Measurements from ENCODE around the gene LGALS3. TPM values are rescaled to one million over a fixed set of nuclear protein-coding genes. Genes with fewer than 3 reads are reported as not detected.
A peak's percentile ranks its signal among the peaks of the same experiment; 100 is the strongest.

LGALS3 gene
- polyA plus RNA-seq, 2 of the 4 experiments (the other 2 are of a cell fraction), result 60.2 to 61.0 TPM

DNA sequence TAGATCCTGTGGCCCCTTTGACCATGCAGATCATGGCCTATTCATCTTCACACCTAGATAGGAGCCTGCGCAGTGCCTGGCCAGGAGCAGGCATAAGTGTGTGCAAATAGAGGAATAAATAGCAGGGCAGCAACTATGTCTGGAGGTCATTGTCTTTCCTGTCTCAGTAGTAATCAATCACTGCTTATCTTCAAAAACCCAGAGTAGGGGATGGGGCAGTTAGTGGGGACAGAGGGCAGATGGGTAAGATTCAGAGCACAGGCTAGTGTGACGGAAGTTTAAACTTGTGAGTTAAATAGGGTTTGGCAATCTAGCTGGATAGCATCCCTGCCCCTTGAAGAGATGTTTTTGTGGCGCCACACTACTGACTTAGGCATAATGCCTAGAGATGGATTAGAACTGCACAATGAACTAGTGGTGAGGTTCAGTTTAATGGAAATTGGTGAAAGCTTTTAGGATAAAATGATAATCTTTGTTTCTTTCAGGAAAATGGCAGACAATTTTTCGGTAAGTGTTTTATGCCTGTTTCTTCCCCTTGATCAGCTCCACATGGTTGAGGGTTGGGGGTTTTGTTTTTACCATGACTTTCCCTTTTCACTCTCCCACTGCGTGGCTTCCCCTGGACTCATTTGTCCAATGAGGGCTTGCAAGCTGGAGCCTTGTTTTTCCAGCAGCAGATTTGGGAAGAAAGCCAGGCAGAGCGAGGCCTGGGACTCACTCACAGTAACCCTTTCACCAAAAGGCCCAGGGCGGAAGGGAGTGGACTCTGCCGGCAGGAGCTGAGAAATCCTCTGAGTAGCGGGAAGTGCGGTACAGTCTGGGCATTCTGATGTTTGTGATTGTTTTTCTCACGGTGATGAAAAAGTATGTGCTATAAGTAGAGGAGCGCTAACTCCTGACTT lies 8.1 kb downstream of the LGALS3 start (continued):
- TF ChIP-seq, protein P1, sequence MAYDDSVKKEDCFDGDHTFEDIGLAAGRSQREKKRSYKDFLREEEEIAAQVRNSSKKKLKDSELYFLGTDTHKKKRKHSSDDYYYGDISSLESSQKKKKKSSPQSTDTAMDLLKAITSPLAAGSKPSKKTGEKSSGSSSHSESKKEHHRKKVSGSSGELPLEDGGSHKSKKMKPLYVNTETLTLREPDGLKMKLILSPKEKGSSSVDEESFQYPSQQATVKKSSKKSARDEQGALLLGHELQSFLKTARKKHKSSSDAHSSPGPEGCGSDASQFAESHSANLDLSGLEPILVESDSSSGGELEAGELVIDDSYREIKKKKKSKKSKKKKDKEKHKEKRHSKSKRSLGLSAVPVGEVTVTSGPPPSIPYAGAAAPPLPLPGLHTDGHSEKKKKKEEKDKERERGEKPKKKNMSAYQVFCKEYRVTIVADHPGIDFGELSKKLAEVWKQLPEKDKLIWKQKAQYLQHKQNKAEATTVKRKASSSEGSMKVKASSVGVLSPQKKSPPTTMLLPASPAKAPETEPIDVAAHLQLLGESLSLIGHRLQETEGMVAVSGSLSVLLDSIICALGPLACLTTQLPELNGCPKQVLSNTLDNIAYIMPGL (CRISPR knock-in tag; IDR thresholded peaks at IDR 0.05; ENCODE audit: borderline replicate concordance), result no peak
- TF ChIP-seq, protein P2, sequence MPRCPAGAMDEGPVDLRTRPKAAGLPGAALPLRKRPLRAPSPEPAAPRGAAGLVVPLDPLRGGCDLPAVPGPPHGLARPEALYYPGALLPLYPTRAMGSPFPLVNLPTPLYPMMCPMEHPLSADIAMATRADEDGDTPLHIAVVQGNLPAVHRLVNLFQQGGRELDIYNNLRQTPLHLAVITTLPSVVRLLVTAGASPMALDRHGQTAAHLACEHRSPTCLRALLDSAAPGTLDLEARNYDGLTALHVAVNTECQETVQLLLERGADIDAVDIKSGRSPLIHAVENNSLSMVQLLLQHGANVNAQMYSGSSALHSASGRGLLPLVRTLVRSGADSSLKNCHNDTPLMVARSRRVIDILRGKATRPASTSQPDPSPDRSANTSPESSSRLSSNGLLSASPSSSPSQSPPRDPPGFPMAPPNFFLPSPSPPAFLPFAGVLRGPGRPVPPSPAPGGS (IDR thresholded peaks at IDR 0.05), result no peak
- TF ChIP-seq CHD4 (IDR thresholded peaks at IDR 0.05; ENCODE audit: borderline replicate concordance) (no peak), FOXS1 (CRISPR knock-in tag; IDR thresholded peaks at IDR 0.05) (no peak), EHMT2 (IDR thresholded peaks at IDR 0.05; ENCODE audit: low read depth) (no peak), HOXA7 (CRISPR knock-in tag; IDR thresholded peaks at IDR 0.05) (no peak), FOSL2 (IDR thresholded peaks at IDR 0.05) (no peak), FOSL2 (CRISPR knock-in tag; IDR thresholded peaks at IDR 0.05) (no peak)
- TF ChIP-seq, protein P3, sequence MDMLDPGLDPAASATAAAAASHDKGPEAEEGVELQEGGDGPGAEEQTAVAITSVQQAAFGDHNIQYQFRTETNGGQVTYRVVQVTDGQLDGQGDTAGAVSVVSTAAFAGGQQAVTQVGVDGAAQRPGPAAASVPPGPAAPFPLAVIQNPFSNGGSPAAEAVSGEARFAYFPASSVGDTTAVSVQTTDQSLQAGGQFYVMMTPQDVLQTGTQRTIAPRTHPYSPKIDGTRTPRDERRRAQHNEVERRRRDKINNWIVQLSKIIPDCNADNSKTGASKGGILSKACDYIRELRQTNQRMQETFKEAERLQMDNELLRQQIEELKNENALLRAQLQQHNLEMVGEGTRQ (IDR thresholded peaks at IDR 0.05), result no peak
- TF ChIP-seq, protein P4, sequence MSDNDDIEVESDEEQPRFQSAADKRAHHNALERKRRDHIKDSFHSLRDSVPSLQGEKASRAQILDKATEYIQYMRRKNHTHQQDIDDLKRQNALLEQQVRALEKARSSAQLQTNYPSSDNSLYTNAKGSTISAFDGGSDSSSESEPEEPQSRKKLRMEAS (IDR thresholded peaks at IDR 0.05), result no peak

DNA sequence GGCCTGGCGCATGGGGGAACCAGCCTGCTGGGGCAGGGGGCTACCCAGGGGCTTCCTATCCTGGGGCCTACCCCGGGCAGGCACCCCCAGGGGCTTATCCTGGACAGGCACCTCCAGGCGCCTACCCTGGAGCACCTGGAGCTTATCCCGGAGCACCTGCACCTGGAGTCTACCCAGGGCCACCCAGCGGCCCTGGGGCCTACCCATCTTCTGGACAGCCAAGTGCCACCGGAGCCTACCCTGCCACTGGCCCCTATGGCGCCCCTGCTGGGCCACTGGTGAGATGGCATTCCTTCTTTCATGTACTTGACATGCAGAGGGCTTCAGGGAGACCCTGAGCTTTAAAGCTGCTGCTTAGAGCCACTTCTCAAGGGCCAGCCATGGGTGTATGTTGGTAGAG lies 9.0 kb downstream of the LGALS3 start:
- H3K4me2 ChIP-seq, result no peak overlapping the region
- FAIRE-seq, result no peak
- ChIA-PET POLR2A (interaction anchor here (0.6 kb wide), 1 partner anchor 9 kb away, joined by 3 read pairs; the partner anchor contains the start of gene LGALS3), CTCF (interaction anchor here (1.0 to 3.6 kb wide), 7 partner anchors 7 to 86 kb away, joined by 3 to 22 read pairs (median 4); partner anchors contain the start of gene MAPK1IP1L)
- DNase-seq (ENCODE audit: low read depth in 1 of 2, low spot score in 1 of 2), result no peak
- no peaks in the 10 kb centered on the region for H3K4me1 ChIP-seq
- 83% methylated on average over 7 of the region's 7 CpGs for WGBS (ENCODE audit: missing lambda C conversion rate)
- no peak overlapping the region for H3K27ac ChIP-seq
- peak; percentile 48 to 74; a peak in 4 of 6 replicates for ATAC-seq
- no peaks in the 10 kb centered on the region for H3K9me3 ChIP-seq
- H3K4me3 ChIP-seq, result no peak overlapping the region
- TF ChIP-seq, protein P5, sequence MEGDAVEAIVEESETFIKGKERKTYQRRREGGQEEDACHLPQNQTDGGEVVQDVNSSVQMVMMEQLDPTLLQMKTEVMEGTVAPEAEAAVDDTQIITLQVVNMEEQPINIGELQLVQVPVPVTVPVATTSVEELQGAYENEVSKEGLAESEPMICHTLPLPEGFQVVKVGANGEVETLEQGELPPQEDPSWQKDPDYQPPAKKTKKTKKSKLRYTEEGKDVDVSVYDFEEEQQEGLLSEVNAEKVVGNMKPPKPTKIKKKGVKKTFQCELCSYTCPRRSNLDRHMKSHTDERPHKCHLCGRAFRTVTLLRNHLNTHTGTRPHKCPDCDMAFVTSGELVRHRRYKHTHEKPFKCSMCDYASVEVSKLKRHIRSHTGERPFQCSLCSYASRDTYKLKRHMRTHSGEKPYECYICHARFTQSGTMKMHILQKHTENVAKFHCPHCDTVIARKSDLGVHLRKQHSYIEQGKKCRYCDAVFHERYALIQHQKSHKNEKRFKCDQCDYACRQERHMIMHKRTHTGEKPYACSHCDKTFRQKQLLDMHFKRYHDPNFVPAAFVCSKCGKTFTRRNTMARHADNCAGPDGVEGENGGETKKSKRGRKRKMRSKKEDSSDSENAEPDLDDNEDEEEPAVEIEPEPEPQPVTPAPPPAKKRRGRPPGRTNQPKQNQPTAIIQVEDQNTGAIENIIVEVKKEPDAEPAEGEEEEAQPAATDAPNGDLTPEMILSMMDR (IDR thresholded peaks at IDR 0.05), result peak; percentile 16; the same call in 1 of the 3 replicates
- TF ChIP-seq RAD21 (conservative IDR thresholded peaks at IDR 0.05 in 1 of 2, IDR thresholded peaks at IDR 0.05 in 1 of 2), result 0 out of 5 replicates have a peak, but pooled peaks of 1 of the 2 experiments have one; percentile 14
- TF ChIP-seq, protein P6, sequence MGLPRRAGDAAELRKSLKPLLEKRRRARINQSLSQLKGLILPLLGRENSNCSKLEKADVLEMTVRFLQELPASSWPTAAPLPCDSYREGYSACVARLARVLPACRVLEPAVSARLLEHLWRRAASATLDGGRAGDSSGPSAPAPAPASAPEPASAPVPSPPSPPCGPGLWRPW (IDR thresholded peaks at IDR 0.05), result no peak

DNA sequence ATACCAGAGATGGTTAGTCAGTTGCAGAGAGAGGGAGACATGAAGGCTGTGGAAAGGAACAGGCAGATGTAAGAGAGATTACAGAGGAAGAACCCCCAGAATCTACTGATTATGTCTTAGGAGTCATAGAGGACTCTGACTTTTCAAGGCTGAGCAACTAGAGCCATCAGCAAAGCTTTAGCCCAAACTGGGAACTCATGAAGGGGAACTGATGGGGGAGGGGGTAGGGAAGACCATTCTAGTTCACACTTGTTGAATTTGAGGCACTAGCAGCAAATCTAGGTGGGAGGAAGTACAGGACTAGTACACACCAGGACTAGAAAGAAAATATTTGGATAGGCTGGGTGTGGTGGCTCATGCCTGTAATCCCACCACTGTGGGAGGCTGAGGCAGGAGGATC lies 10.1 kb downstream of the LGALS3 start:
- H3K4me3 ChIP-seq, result no peak overlapping the region
- ChIA-PET POLR2A (interaction anchor here (1.6 kb wide), 1 partner anchor 9 kb away, joined by 3 read pairs; no protein-coding TSS in a partner anchor), CTCF (interaction anchor here (1.0 to 3.6 kb wide), 5 partner anchors 8 to 50 kb away, joined by 3 to 22 read pairs (median 4); no protein-coding TSS in a partner anchor)
- ATAC-seq (no peak), FAIRE-seq (no peak), DNase-seq (ENCODE audit: low read depth in 1 of 2, low spot score in 1 of 2) (no peak)
- no peaks in the 10 kb centered on the region for H3K4me1 ChIP-seq
- H3K27ac ChIP-seq, result no peak overlapping the region
- no peaks in the 10 kb centered on the region for H3K9me3 ChIP-seq
- H3K4me2 ChIP-seq, result no peak overlapping the region
- TF ChIP-seq MAZ (IDR thresholded peaks at IDR 0.05; ENCODE audit: borderline replicate concordance, low read depth, low read length) (no peak), SREBF2 (IDR thresholded peaks at IDR 0.05) (no peak), TFCP2L1 (CRISPR knock-in tag; IDR thresholded peaks at IDR 0.05) (no peak), ZFP36 (IDR thresholded peaks at IDR 0.05; ENCODE audit: borderline replicate concordance, partially characterized antibody) (no peak), NR3C1 (IDR thresholded peaks at IDR 0.05) (no peak), HDAC2 (IDR thresholded peaks at IDR 0.05) (no peak), RAD21 (conservative IDR thresholded peaks at IDR 0.05 in 1 of 2, IDR thresholded peaks at IDR 0.05 in 1 of 2) (no peak)
- TF ChIP-seq, protein P2 (IDR thresholded peaks at IDR 0.05), result no peak
- TF ChIP-seq, protein P7, sequence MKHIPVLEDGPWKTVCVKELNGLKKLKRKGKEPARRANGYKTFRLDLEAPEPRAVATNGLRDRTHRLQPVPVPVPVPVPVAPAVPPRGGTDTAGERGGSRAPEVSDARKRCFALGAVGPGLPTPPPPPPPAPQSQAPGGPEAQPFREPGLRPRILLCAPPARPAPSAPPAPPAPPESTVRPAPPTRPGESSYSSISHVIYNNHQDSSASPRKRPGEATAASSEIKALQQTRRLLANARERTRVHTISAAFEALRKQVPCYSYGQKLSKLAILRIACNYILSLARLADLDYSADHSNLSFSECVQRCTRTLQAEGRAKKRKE (CRISPR knock-in tag; IDR thresholded peaks at IDR 0.05; ENCODE audit: low read depth), result no peak
- TF ChIP-seq, protein P8, sequence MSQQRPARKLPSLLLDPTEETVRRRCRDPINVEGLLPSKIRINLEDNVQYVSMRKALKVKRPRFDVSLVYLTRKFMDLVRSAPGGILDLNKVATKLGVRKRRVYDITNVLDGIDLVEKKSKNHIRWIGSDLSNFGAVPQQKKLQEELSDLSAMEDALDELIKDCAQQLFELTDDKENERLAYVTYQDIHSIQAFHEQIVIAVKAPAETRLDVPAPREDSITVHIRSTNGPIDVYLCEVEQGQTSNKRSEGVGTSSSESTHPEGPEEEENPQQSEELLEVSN (IDR thresholded peaks at IDR 0.05; ENCODE audit: borderline replicate concordance, low read depth), result no peak
- TF ChIP-seq, protein P9, sequence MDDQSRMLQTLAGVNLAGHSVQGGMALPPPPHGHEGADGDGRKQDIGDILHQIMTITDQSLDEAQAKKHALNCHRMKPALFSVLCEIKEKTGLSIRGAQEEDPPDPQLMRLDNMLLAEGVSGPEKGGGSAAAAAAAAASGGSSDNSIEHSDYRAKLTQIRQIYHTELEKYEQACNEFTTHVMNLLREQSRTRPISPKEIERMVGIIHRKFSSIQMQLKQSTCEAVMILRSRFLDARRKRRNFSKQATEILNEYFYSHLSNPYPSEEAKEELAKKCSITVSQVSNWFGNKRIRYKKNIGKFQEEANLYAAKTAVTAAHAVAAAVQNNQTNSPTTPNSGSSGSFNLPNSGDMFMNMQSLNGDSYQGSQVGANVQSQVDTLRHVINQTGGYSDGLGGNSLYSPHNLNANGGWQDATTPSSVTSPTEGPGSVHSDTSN (IDR thresholded peaks at IDR 0.05), result no peak
